ENCODE results near the gene TBX1.
"Not testable (repeated sequence)": the region's sequence is repeated elsewhere in the genome, so short reads cannot be mapped to it uniquely, and the experiment has no call there.

The TBX1 gene

DNA sequence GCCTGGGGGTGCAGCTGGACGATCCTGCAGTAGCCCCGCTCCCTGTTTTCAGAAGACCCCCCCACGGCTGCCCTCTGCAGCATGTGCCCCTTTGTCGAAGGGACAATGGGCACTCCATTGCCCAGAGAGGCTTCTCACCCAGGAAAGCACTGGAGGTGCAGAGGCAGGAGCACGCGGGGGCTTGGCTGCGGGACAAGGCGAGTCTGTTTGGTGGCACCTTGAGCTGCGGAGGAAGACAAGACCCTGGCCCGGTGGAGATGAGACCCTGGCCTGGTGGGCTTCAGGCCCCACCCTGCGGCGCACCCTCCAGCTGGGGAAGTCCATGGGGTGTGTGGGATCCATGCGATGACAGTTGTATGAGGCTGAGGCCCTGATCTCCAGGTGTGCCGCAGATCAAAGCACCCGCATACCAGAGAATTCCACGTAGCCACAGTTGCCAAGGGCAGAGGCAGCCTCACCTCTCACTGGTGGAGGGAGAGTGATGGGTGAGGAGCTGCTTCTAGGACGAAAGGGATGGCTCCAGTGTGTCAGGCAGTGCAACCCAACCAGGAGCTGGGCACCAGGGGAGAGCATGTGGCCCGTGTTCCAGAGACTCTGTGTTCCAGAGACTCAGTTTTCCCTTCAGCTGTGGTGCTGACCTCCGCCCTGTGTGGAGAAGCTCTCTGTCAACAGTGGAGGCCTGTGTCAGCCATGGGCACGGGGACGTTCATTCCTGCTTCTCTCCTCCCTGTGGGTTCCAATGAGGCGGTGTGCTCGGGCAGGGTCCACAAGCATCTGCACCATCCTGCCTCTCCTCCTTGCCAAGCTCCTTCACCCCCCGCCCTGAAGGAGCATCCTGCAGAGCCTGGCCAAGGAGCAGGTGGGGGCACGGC, 10.0 kb downstream of the TBX1 start:
- Histone ChIP-seq H3K36me3 (ENCODE audit: control insufficient read depth, insufficient read depth, low read length) (no peaks in the 10 kb centered on the region), H3K9me3 (ENCODE audit: control insufficient read depth, low read length) (no peaks in the 10 kb centered on the region), H3K4me1 (ENCODE audit: control insufficient read depth, insufficient read depth, low read length, poor library complexity, severe bottlenecking) (peaks cover 6% of the 10 kb centered on the region), H3K4me3 (ENCODE audit: extremely low read depth, insufficient read depth, low read length, poor library complexity, severe bottlenecking) (no peak overlapping the region), H3K27ac (ENCODE audit: low read depth, low read length, severe bottlenecking) (no peak overlapping the region)
- 87% methylated on average over 15 to 23 of the region's 25 CpGs for WGBS, 2 experiments (ENCODE audit: insufficient coverage in 2 of 2)

DNA sequence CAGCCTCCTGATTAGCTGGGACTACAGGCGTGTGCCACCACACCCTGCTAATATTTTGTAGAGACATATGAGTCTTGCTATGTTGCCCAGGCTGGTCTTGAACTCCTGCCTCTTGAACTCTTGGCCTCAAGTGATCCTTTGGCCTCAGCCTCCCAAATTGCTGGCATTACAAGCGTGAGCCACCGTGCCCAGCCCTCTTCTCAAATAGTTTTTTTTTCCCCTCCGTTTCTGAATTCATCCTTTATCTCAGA, 11.8 kb downstream of the TBX1 start:
- Histone ChIP-seq H3K4me3 (ENCODE audit: extremely low read depth, insufficient read depth, low read length, poor library complexity, severe bottlenecking) (no peak overlapping the region), H3K36me3 (ENCODE audit: control insufficient read depth, insufficient read depth, low read length) (no peaks in the 10 kb centered on the region), H3K4me1 (ENCODE audit: control insufficient read depth, insufficient read depth, low read length, poor library complexity, severe bottlenecking) (peaks cover 6% of the 10 kb centered on the region), H3K27ac (ENCODE audit: low read depth, low read length, severe bottlenecking) (no peak overlapping the region), H3K9me3 (ENCODE audit: control insufficient read depth, low read length) (no peaks in the 10 kb centered on the region)
- 73 to 85% methylated on average over 4 of the region's 4 CpGs for WGBS, 2 experiments (ENCODE audit: insufficient coverage in 2 of 2)

DNA sequence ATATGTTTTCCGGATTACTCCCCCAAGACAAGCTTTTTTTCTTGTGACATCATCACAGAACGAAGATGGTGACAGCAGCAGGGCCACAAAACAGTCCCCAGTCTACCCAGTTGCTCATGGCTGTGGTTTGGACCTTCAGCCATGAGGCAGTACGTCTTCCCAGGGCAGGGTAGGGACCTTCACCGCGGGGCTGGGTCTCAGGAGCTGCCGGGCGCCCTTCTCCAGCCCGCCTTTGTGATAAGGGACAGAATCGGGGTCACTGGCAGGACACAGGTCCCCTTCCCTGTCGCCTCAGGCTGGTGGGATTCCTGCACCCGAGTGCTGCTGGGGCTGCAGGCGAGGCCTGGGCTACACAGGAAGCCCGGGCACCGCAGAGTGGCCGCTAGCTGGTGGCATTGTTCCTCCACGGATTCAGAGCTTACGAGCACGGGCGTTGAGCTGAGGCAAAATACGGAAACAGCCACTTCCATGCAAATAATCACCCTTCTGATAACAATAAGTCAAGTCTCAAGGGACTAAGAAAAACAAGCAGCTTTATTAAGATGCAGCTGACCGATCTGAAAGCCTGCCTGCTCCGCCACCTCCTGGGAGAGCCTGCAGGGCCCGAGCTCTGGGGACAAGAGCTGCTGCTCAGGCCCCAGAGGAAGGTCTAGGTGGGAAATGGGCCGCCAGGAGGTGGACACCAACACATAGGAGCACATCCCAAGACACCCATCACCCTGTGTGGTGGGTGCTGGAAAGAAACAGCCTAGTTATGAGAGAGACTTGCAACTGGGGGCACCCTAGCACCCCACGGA, 12.3 kb downstream of the TBX1 start:
- Histone ChIP-seq H3K27ac (ENCODE audit: low read depth, low read length, severe bottlenecking) (no peak overlapping the region), H3K4me1 (ENCODE audit: control insufficient read depth, insufficient read depth, low read length, poor library complexity, severe bottlenecking) (peaks cover 1% of the 10 kb centered on the region), H3K9me3 (ENCODE audit: control insufficient read depth, low read length) (no peaks in the 10 kb centered on the region), H3K36me3 (ENCODE audit: control insufficient read depth, insufficient read depth, low read length) (no peaks in the 10 kb centered on the region), H3K4me3 (ENCODE audit: extremely low read depth, insufficient read depth, low read length, poor library complexity, severe bottlenecking) (no peak overlapping the region)
- whole genome bisulfite sequencing, 2 experiments (ENCODE audit: insufficient coverage in 2 of 2): 83 to 89% methylated on average over 23 to 24 of the region's 25 CpGs

DNA sequence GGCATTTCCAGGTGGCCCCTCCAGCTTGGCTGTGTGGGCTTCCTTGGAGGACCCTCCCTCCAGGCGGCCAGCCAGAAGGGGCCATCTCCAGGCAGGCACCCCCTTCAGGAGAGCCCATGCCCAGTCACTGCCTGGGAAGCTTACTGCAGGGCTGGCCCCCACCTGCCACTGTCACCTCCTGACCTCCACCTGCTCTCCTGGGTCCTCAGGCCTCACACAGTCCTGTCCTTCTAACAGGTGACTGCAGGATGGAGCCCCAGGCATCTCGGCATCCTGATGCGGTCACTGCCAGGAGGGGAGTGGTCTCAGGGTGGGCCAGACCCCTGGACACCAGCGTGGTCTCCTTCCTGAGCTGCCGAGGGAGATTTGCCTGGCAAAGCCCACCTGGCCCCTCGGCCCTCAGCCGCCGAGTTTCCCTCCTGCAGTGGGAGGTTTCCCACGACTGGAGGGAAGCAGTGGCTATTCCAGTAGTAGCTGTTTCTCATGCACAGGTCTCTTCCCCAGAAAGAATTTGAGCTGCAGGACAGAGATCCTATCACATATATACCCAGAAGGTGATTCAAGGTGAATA, 13.0 kb downstream of the TBX1 start:
- H3K27ac ChIP-seq (ENCODE audit: low read depth, low read length, severe bottlenecking): no peak overlapping the region
- H3K9me3 ChIP-seq (ENCODE audit: control insufficient read depth, low read length): no peaks in the 10 kb centered on the region
- WGBS, 2 experiments (ENCODE audit: insufficient coverage in 2 of 2): 80 to 94% methylated on average over 4 to 9 of the region's 9 CpGs
- H3K4me1 ChIP-seq (ENCODE audit: control insufficient read depth, insufficient read depth, low read length, poor library complexity, severe bottlenecking): no peaks in the 10 kb centered on the region
- H3K4me3 ChIP-seq (ENCODE audit: extremely low read depth, insufficient read depth, low read length, poor library complexity, severe bottlenecking): no peak overlapping the region
- H3K36me3 ChIP-seq (ENCODE audit: control insufficient read depth, insufficient read depth, low read length): no peaks in the 10 kb centered on the region

DNA sequence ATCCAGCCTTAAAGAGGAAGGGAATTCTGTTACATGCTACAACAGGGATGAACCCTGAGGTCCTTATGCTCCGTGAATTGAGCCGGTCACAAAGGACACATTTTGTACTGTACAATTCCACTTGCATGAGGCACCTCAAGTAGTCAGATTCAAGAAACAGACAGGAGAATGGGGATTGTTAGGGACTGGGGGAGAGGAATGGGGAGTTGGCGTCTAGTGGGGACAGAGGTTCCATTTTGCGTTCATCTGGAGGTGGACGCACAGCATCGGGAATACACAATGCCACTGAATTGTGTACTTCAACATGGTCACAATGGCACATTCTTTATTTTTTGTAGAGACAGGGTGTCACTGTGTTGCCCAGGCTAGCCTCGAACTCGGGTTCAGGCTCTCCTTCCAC, 14.1 kb downstream of the TBX1 start:
- 88 to 90% methylated on average over 6 to 7 of the region's 8 CpGs for WGBS, 2 experiments (ENCODE audit: insufficient coverage in 2 of 2)
- Histone ChIP-seq H3K27ac (ENCODE audit: low read depth, low read length, severe bottlenecking) (no peak overlapping the region), H3K4me3 (ENCODE audit: extremely low read depth, insufficient read depth, low read length, poor library complexity, severe bottlenecking) (no peak overlapping the region), H3K36me3 (ENCODE audit: control insufficient read depth, insufficient read depth, low read length) (no peaks in the 10 kb centered on the region), H3K9me3 (ENCODE audit: control insufficient read depth, low read length) (no peaks in the 10 kb centered on the region), H3K4me1 (ENCODE audit: control insufficient read depth, insufficient read depth, low read length, poor library complexity, severe bottlenecking) (no peaks in the 10 kb centered on the region)

DNA sequence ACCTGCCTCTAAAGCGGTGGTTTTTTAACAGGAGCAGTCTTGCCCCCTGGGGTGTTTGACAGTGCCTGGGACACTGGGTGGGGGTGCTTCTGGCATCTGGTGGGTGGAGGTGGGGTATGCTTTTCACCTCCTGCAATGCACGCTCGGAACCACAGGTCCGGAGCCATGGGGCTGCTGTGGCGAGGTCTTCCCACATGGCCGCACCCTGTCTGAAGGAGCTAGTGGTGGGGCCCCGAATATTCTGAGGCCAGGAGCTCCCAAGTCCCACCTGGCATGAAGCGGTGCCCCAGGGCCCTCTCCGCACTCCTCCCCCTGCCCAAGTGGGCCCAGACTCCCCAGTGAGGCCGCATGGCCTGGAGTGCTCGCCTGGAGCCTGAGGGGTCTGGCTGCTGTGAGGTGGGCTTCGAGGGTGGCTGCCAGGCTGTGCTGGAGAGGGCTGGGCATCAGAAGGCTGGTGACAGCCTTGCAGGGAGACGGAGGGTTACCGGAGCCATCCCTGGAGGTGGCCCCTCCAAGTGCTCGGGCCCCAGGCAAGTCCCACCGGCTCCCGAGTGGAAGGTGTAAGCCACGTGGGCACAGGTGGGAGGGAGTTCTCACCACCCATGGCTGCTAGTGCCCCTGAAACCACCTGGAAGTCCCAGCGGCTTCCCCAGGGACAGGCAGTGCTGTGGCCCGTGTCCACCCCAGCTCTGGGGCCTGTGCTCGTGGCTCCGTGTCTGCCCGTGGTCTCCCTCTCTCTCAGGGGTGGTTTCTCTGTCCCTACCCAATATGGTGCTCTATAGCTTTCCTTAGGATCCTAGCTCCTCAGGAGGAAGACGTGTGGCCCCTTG, 15.1 kb downstream of the TBX1 start:
- H3K4me1 ChIP-seq (ENCODE audit: control insufficient read depth, insufficient read depth, low read length, poor library complexity, severe bottlenecking): no peaks in the 10 kb centered on the region

DNA sequence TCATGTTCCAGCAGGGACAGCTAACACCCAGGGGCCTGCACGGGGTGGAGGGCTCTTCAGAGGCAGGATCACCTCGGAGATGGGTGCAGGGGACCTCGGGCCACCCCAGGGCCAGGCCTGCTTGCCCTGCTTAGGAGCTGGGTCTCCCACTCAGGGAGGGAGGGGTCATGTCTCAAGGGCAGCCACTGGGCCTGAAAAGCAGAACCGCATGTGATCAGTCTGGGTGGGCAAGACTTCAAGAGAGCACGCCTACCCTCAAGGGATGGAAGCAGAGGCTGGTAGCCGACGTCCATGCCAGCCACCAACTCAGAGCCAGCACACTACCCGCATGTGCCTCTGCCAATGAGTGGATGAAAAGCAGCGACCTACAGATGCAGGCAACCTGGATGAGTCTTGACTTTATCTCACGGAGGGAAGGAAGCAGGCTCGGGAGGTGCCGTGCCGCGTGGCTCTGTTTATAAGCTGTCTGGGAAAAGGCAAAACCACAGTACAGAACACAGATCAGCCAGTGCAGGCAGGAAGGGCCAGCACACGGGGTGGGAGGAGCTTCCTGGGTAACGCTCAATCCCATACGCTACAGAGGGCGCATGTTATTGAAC, 16.0 kb downstream of the TBX1 start:
- 82 to 94% methylated on average over 11 to 13 of the region's 18 CpGs for WGBS, 2 experiments (ENCODE audit: insufficient coverage in 2 of 2)
- Histone ChIP-seq H3K36me3 (ENCODE audit: control insufficient read depth, insufficient read depth, low read length) (no peaks in the 10 kb centered on the region), H3K9me3 (ENCODE audit: control insufficient read depth, low read length) (no peaks in the 10 kb centered on the region), H3K27ac (ENCODE audit: low read depth, low read length, severe bottlenecking) (no peak overlapping the region), H3K4me1 (ENCODE audit: control insufficient read depth, insufficient read depth, low read length, poor library complexity, severe bottlenecking) (no peaks in the 10 kb centered on the region), H3K4me3 (ENCODE audit: extremely low read depth, insufficient read depth, low read length, poor library complexity, severe bottlenecking) (no peak overlapping the region)

More for the DNA sequence above, 15.1 kb downstream of the TBX1 start:
- Histone ChIP-seq H3K36me3 (ENCODE audit: control insufficient read depth, insufficient read depth, low read length) (no peaks in the 10 kb centered on the region), H3K27ac (ENCODE audit: low read depth, low read length, severe bottlenecking) (no peak overlapping the region), H3K4me3 (ENCODE audit: extremely low read depth, insufficient read depth, low read length, poor library complexity, severe bottlenecking) (no peak overlapping the region), H3K9me3 (ENCODE audit: control insufficient read depth, low read length) (no peaks in the 10 kb centered on the region)
- 94 to 95% methylated on average over 17 to 22 of the region's 24 CpGs for WGBS, 2 experiments (ENCODE audit: insufficient coverage in 2 of 2)

DNA sequence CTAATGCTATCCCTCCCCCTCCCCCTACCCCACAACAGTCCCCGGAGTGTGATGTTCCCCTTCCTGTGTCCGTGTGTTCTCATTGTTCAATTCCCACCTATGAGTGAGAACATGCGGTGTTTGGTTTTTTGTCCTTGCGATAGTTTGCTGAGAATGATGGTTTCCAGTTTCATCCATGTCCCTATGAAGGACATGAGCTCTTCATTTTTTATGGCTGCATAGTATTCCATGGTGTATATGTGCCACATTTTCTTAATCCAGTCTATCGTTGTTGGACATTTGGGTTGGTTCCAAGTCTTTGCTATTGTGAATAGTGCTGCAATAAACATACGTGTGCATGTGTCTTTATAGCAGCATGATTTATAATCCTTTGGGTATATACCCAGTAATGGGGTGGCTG, 16.6 kb downstream of the TBX1 start:
- WGBS, 2 experiments (ENCODE audit: insufficient coverage in 2 of 2): 100% methylated on average over 1 of the region's 6 CpGs; no CpG with 5 or more reads in 1 of the 2 experiments
- not testable (repeated sequence) for H3K27ac ChIP-seq (ENCODE audit: low read depth, low read length, severe bottlenecking); H3K9me3 ChIP-seq (ENCODE audit: control insufficient read depth, low read length); H3K4me1 ChIP-seq (ENCODE audit: control insufficient read depth, insufficient read depth, low read length, poor library complexity, severe bottlenecking); H3K36me3 ChIP-seq (ENCODE audit: control insufficient read depth, insufficient read depth, low read length); H3K4me3 ChIP-seq (ENCODE audit: extremely low read depth, insufficient read depth, low read length, poor library complexity, severe bottlenecking)

DNA sequence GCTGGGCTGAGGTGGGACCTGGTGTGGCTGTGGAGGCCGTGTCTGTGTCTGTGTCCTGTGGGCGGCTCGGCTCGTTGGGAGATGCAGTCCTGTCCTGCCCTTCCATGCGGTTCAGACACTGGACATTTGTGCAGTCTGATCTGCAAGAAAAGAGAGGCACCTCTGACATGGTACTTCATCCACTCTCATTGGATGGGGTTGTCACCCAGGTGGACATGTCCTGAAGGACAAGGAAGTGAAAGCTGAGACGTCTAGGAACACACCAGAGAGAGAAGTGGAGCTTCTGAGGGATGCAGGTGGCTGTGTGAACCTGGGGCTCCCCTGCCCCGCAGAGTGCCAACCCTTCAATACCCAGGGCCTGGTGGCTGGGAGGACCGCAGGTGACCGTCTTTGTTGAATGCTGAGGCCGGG, 18.4 kb downstream of the TBX1 start:
- Histone ChIP-seq H3K4me3 (ENCODE audit: extremely low read depth, insufficient read depth, low read length, poor library complexity, severe bottlenecking) (no peak overlapping the region), H3K27ac (ENCODE audit: low read depth, low read length, severe bottlenecking) (no peak overlapping the region), H3K4me1 (ENCODE audit: control insufficient read depth, insufficient read depth, low read length, poor library complexity, severe bottlenecking) (no peaks in the 10 kb centered on the region), H3K36me3 (ENCODE audit: control insufficient read depth, insufficient read depth, low read length) (no peaks in the 10 kb centered on the region), H3K9me3 (ENCODE audit: control insufficient read depth, low read length) (no peaks in the 10 kb centered on the region)
- WGBS, 2 experiments (ENCODE audit: insufficient coverage in 2 of 2): 85 to 93% methylated on average over 6 to 10 of the region's 10 CpGs

DNA sequence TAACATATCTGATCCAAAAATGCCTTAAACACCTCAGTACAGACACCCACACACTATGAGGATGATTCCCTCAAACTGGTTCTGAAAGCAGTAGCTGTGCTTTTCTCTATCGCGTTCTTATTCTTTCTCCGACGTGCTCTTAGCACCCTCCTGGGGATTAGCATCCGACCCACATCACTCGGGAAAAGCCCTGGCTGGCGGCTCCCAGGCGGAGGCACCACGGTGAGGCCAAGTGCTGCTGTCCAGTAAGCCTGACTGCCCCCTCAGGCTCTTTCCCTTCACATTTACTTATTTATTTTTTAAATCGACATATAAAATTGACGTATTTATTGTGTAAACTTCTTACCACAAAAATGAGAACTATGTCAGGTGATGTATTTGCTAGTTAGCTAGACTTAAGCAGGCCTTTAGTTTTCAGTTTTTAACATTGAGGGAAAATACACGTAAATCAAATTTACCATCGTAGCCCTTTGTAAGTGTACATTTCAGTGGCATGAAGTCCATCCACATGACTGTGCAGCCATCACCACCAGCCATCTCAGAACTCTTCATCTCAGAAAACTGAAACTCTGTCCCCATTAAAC, 19.2 kb downstream of the TBX1 start:
- Histone ChIP-seq H3K4me3 (ENCODE audit: extremely low read depth, insufficient read depth, low read length, poor library complexity, severe bottlenecking) (no peak overlapping the region), H3K36me3 (ENCODE audit: control insufficient read depth, insufficient read depth, low read length) (no peaks in the 10 kb centered on the region), H3K4me1 (ENCODE audit: control insufficient read depth, insufficient read depth, low read length, poor library complexity, severe bottlenecking) (no peaks in the 10 kb centered on the region), H3K9me3 (ENCODE audit: control insufficient read depth, low read length) (no peaks in the 10 kb centered on the region), H3K27ac (ENCODE audit: low read depth, low read length, severe bottlenecking) (no peak overlapping the region)
- 78% methylated on average over 10 to 11 of the region's 13 CpGs for WGBS, 2 experiments (ENCODE audit: insufficient coverage in 2 of 2)

All from mesodermal cell (in vitro differentiated cells).